SH-SY5Y (cell line): Measurements from ENCODE around the gene FAM120A.

ENCODE experiments used
- GATA2 ChIP-seq: IDR thresholded peaks from 2 replicates; pipeline ENCODE4 v1.6.1; 2011; ENCODE audit warnings: mild to moderate bottlenecking, low read depth, low read length
- GATA3 ChIP-seq: IDR thresholded peaks from 2 replicates; pipeline ENCODE4 v1.6.1; 2011; ENCODE audit warnings: low read depth, mild to moderate bottlenecking, low read length, moderate library complexity

DNA sequence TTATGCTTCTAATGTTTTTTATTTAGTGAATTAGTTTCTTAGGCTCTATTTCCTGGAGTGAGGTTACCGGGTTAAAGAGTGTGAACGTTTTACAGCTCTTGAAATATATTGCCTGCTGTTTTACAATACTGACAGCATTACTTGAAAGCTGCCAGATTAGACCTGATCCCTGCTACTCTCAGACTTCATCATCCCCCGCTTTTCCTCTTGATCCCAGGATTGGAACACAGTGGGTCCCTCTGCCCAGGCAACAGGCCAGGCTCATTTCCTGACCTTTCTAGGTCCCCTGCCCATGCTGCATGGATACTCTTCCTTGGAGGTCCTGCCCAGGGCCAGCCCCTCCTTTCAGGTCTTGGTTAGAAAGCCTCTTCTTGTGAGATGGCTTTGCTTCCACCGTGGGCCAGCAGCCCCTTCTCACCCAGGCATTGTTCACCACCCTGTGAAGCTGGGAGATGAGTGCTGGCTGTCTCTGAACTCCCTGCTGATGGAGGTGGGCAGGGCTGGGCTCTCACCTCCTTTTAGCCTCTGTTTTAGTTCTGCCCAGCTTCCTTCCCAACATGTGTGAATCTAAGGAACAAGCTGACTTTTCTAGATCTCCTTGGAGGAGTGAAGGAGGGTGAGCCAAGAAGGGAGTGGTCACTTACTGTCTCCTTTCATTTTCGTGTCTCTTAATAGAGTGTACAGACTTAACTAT, 17.4 kb downstream of the FAM120A start:
- TF ChIP-seq GATA2, result no peak
- TF ChIP-seq GATA3, result no peak
